Mesodermal cell (in vitro differentiated cells): ENCODE data around the gene CCNL2.

ENCODE experiments used
- H3K27ac ChIP-seq: 2 replicates; pipeline ENCODE4 v1.7.0; 2013; ENCODE audit warnings: mild to moderate bottlenecking, low read depth, low read length, moderate library complexity; ENCODE audit not compliant: severe bottlenecking
- H3K36me3 ChIP-seq: 2 replicates; pipeline ENCODE4 v1.7.1; 2013; ENCODE audit warnings: mild to moderate bottlenecking, low read length, moderate library complexity; ENCODE audit not compliant: control insufficient read depth, insufficient read depth
- H3K4me1 ChIP-seq: one replicate; pipeline ENCODE4 v1.7.1; 2013; ENCODE audit warnings: mild to moderate bottlenecking, low read length; ENCODE audit not compliant: insufficient read depth, control insufficient read depth, poor library complexity, severe bottlenecking
- H3K4me3 ChIP-seq: 2 replicates; pipeline ENCODE4 v1.7.0; 2013; ENCODE audit warnings: low read length, control low read depth, mild to moderate bottlenecking; ENCODE audit not compliant: insufficient read depth, poor library complexity, severe bottlenecking; ENCODE audit errors: extremely low read depth
- H3K9me3 ChIP-seq: 2 replicates; pipeline ENCODE4 v1.7.1; 2013; ENCODE audit warnings: mild to moderate bottlenecking, low read length, moderate library complexity; ENCODE audit not compliant: control insufficient read depth
- WGBS, 2 experiments: methylation state at CpG; one replicate each; pipeline ENCODE4 v1.1.5; 2013; ENCODE audit warnings: missing lambda C conversion rate in 2 of 2; ENCODE audit not compliant: insufficient coverage in 2 of 2; 5-methylcytosine and 5-hydroxymethylcytosine counted together

Gene CCNL2

GRCh38 chr1:1351511-1352427 is 47.4 kb downstream of the CCNL2 start:
- H3K27ac ChIP-seq: peak overlapping the region; percentile 66
- peaks cover 30% of the 10 kb centered on the region for H3K4me1 ChIP-seq
- 65 to 68% methylated on average over 25 to 27 of the region's 29 CpGs for WGBS, 2 experiments
- peaks cover 20% of the 10 kb centered on the region for H3K36me3 ChIP-seq
- peak overlapping the region; percentile 11 for H3K4me3 ChIP-seq
- no peaks in the 10 kb centered on the region for H3K9me3 ChIP-seq

- Histone ChIP-seq H3K9me3 (no peaks in the 10 kb centered on the region), H3K4me3 (peak within 1 kb of the TSS; percentile 54), H3K4me1 (peaks cover 36% of the 10 kb centered on the region), H3K27ac (peak within 1 kb of the TSS; percentile 84), H3K36me3 (peaks cover 19% of the 10 kb centered on the region)
- WGBS, 2 experiments: 0 to 1% methylated on average over 54 to 74 of the region's 122 CpGs
Observed at GRCh38 chr1:1349256-1350012, 49.7 kb downstream of the CCNL2 start, which contains the start of gene DVL1. DVL1 (minus strand) TSS chr1:1349418; CDS start chr1:1349065, 353 bp downstream.

GRCh38 chr1:1348420-1349255 is 50.5 kb downstream of the CCNL2 start:
- Histone ChIP-seq H3K4me1 (peaks cover 36% of the 10 kb centered on the region), H3K36me3 (peaks cover 11% of the 10 kb centered on the region), H3K9me3 (no peaks in the 10 kb centered on the region), H3K4me3 (peak overlapping the region; percentile 54), H3K27ac (no peak overlapping the region)
- 0 to 2% methylated on average over 57 to 70 of the region's 109 CpGs for WGBS, 2 experiments

GRCh38 chr1:1347663-1348419 is 51.3 kb downstream of the CCNL2 start:
- Histone ChIP-seq H3K27ac (no peak overlapping the region), H3K9me3 (no peaks in the 10 kb centered on the region)
- WGBS, 2 experiments: 27 to 29% methylated on average over 17 to 24 of the region's 26 CpGs

GRCh38 chr1:1347026-1347595 is 52.0 kb downstream of the CCNL2 start:
- 83 to 94% methylated on average over 6 to 10 of the region's 10 CpGs for WGBS, 2 experiments
- Histone ChIP-seq H3K9me3 (no peaks in the 10 kb centered on the region), H3K27ac (no peak overlapping the region), H3K4me3 (peak overlapping the region; percentile 54), H3K36me3 (no peaks in the 10 kb centered on the region), H3K4me1 (peaks cover 26% of the 10 kb centered on the region)

More at GRCh38 chr1:1347663-1348419, 51.3 kb downstream of the CCNL2 start:
- H3K36me3 ChIP-seq: peaks cover 5% of the 10 kb centered on the region
- peak overlapping the region; percentile 54 for H3K4me3 ChIP-seq
- peaks cover 28% of the 10 kb centered on the region for H3K4me1 ChIP-seq

- H3K4me3 ChIP-seq: no peak overlapping the region
- peaks cover 6% of the 10 kb centered on the region for H3K36me3 ChIP-seq
- no peaks in the 10 kb centered on the region for H3K9me3 ChIP-seq
- 98 to 99% methylated on average over 7 to 10 of the region's 10 CpGs for WGBS, 2 experiments
- peaks cover 21% of the 10 kb centered on the region for H3K4me1 ChIP-seq
- no peak overlapping the region for H3K27ac ChIP-seq
Observed at GRCh38 chr1:1346501-1346890, 52.6 kb downstream of the CCNL2 start.

- H3K4me3 ChIP-seq: no peak overlapping the region
- H3K9me3 ChIP-seq: no peaks in the 10 kb centered on the region
- H3K36me3 ChIP-seq: peaks cover 11% of the 10 kb centered on the region
- H3K27ac ChIP-seq: no peak overlapping the region
- H3K4me1 ChIP-seq: peaks cover 19% of the 10 kb centered on the region
- 91 to 93% methylated on average over 4 to 7 of the region's 12 CpGs for WGBS, 2 experiments
Observed at GRCh38 chr1:1345860-1346500, 53.2 kb downstream of the CCNL2 start.

- 96% methylated on average over 15 to 16 of the region's 16 CpGs for WGBS, 2 experiments
- peaks cover 17% of the 10 kb centered on the region for H3K36me3 ChIP-seq
- H3K4me1 ChIP-seq: peaks cover 19% of the 10 kb centered on the region
- H3K27ac ChIP-seq: no peak overlapping the region
- no peaks in the 10 kb centered on the region for H3K9me3 ChIP-seq
- H3K4me3 ChIP-seq: no peak overlapping the region
Observed at GRCh38 chr1:1345384-1345783, 53.8 kb downstream of the CCNL2 start.

GRCh38 chr1:1344655-1345361 is 54.3 kb downstream of the CCNL2 start:
- Histone ChIP-seq H3K9me3 (no peaks in the 10 kb centered on the region), H3K27ac (no peak overlapping the region), H3K4me3 (no peak overlapping the region), H3K4me1 (peaks cover 19% of the 10 kb centered on the region), H3K36me3 (peaks cover 20% of the 10 kb centered on the region)
- 71 to 88% methylated on average over 12 to 14 of the region's 15 CpGs for WGBS, 2 experiments
